Liver (tissue), 5 donors: ENCODE data around the gene TTC33. TPM values are rescaled to one million over a fixed set of nuclear protein-coding genes. Genes with fewer than 3 reads are reported as not detected.

Experiments
- polyA plus RNA-seq, 2 donors: library from polyadenylated mRNA; stranded (reverse) in 1 of 2; unstranded in 1 of 2; fragments of 200-250 nt in 1 of 2; fragments of >200 nt in 1 of 2; fragmentation: Nextera tagmentation in 1 of 2; extraction: Ambion mirVana in 1 of 2; gene quantifications; one replicate each; pipeline versions ENCODE4 v1.2.1 to v1.2.3, GENCODE V29; 2013 to 2015
- small RNA-seq: library from RNA; depleted of rRNA; stranded (forward); fragments of <200 nt; gene quantifications from one replicate; pipeline ENCODE3, GENCODE V24; 2014
- total RNA-seq, 2 donors: library from RNA; depleted of rRNA; stranded (reverse); fragments of >200 nt; gene quantifications; one replicate each; pipeline ENCODE4 v1.2.3, GENCODE V29; 2014
- donor health status: healthy.
- donor health status: healthy.
- donor health status: healthy.

Gene TTC33
- total and polyA plus RNA-seq, 4 donors: 4.3 to 12.0 (median 7.6) TPM

Small RNA genes lying within 50 kb of the gene (small RNA-seq; reads per million reads assigned to genes)
- not detected for gene RF00092
- not detected for gene RF00191

Other genes starting within 250 kb of the TTC33 start
- 1 to 10 TPM; 3.6 to 6.8 TPM for gene PTGER4, start 76.0 kb downstream of the TTC33 start, total RNA-seq
- gene PTGER4, start 76.0 kb downstream of the TTC33 start, polyA plus RNA-seq: 1 to 10 TPM in 1 of 2 donors, under 1 TPM in 1; 0.60 to 1.9 TPM
- 100 to 1,000 TPM in 1 of 2 donors, 10 to 100 TPM in 1; 59.4 to 105 TPM for gene PRKAA1, start 42.4 kb upstream of the TTC33 start, total RNA-seq
- gene PRKAA1, start 42.4 kb upstream of the TTC33 start, polyA plus RNA-seq: 10 to 100 TPM; 23.7 to 25.5 TPM
- gene RPL37, start 79.3 kb upstream of the TTC33 start, total RNA-seq: 1,000 to 10,000 TPM in 1 of 2 donors, 10 to 100 TPM in 1; 40.5 to 1,326 TPM
- gene RPL37, start 79.3 kb upstream of the TTC33 start, polyA plus RNA-seq: 100 to 1,000 TPM; 479 to 965 TPM
- 1 to 10 TPM; 2.5 to 3.2 TPM for gene CARD6, start 85.4 kb upstream of the TTC33 start, total RNA-seq
- gene CARD6, start 85.4 kb upstream of the TTC33 start, polyA plus RNA-seq: 1 to 10 TPM; 1.6 to 1.7 TPM
- 100 to 1,000 TPM in 1 of 2 donors, 10 to 100 TPM in 1; 25.5 to 268 TPM for gene C7, start 153.5 kb upstream of the TTC33 start, total RNA-seq
- 100 to 1,000 TPM in 1 of 2 donors, 10 to 100 TPM in 1; 64.9 to 155 TPM for gene C7, start 153.5 kb upstream of the TTC33 start, polyA plus RNA-seq